B cell (primary cell): ENCODE results near the gene TTC38. TPM values are rescaled to one million over a fixed set of nuclear protein-coding genes. Genes with fewer than 3 reads are reported as not detected.

Experiments used
- ATAC-seq: fragments of 200-7000 bp; cut with Tn5 transposase; one replicate; pipeline ENCODE4 v1.10.0; 2021; ENCODE audit warnings: low read depth, mild to moderate bottlenecking, moderate number of reproducible peaks, moderate library complexity
- CTCF ChIA-PET: fragments of 350-600 bp; sonication (Branson Sonifier 250); formaldehyde crosslinking; loops from one replicate; lab custom pipeline; 2021; ENCODE audit warnings: antibody characterized with exemption, inconsistent platforms; lab: Charles Lee
- POLR2A ChIA-PET: fragments of 350-600 bp; sonication (Branson Sonifier 250); formaldehyde crosslinking; loops from one replicate; lab custom pipeline; 2021; ENCODE audit warnings: antibody characterized with exemption; lab: Charles Lee
- DNase-seq: peaks from one replicate; pipeline ENCODE4 v3.0.0; 2013
- H2AFZ ChIP-seq: 2 replicates; pipeline ENCODE4 v1.6.1; 2012; ENCODE audit warnings: mild to moderate bottlenecking, low read depth, low read length; ENCODE audit not compliant: insufficient read depth, poor library complexity, severe bottlenecking
- H3K27ac ChIP-seq, 2 donors: 1 replicate in 1 of 2; 2 replicates in 1 of 2; pipeline ENCODE4 v1.5.1; 2012 to 2013; ENCODE audit warnings: low read length in 2 of 2, mild to moderate bottlenecking in 2 of 2, moderate library complexity in 1 of 2
- H3K27me3 ChIP-seq, 4 experiments: fragments of 200-600 bp in 1 of 4; sonication (generic) in 1 of 4; replicated peaks in 1 of 4; 1 replicate in 2 of 4; 2 replicates in 2 of 4; pipeline versions ENCODE4 v1.6.1 to v1.7.0; 2013 to 2016; ENCODE audit warnings: low read length in 3 of 4, mild to moderate bottlenecking in 2 of 4, mixed read lengths in 1 of 4, moderate library complexity in 1 of 4; ENCODE audit not compliant: insufficient read depth in 4 of 4, control insufficient read depth in 3 of 4; ENCODE audit errors: control extremely low read depth in 1 of 4
- H3K36me3 ChIP-seq, 2 experiments: replicated peaks in 1 of 2; 1 replicate in 1 of 2; 2 replicates in 1 of 2; pipeline versions ENCODE4 v1.6.1 to v1.7.1; 2013; ENCODE audit warnings: low read length in 1 of 2; ENCODE audit not compliant: insufficient read depth in 2 of 2, control insufficient read depth in 1 of 2; ENCODE audit errors: control extremely low read depth in 1 of 2, extremely low read depth in 1 of 2
- H3K4me1 ChIP-seq, 2 donors: fragments of 200-600 bp in 1 of 2; sonication (generic) in 1 of 2; 1 replicate in 1 of 2; 2 replicates in 1 of 2; pipeline versions ENCODE4 v1.5.1 to v1.6.1; 2013 to 2017; ENCODE audit warnings: low read length in 2 of 2; ENCODE audit not compliant: control insufficient read depth in 2 of 2, insufficient read depth in 2 of 2
- H3K4me2 ChIP-seq: replicated peaks from 2 replicates; pipeline ENCODE3; 2012; ENCODE audit warnings: mild to moderate bottlenecking, low read depth, low read length; ENCODE audit not compliant: poor library complexity, severe bottlenecking
- H3K4me3 ChIP-seq, 5 experiments: fragments of 200-600 bp in 1 of 5; sonication (generic) in 1 of 5; 1 replicate in 3 of 5; 2 replicates in 2 of 5; pipeline versions ENCODE4 v1.5.1 to v1.7.0; 2011 to 2016; ENCODE audit warnings: low read length in 4 of 5, mild to moderate bottlenecking in 4 of 5, low read depth in 2 of 5, control low read depth in 1 of 5, moderate library complexity in 1 of 5; ENCODE audit not compliant: insufficient read depth in 1 of 5; ENCODE audit errors: control extremely low read depth in 1 of 5, extremely low read depth in 1 of 5
- H3K79me2 ChIP-seq: fragments of 200-600 bp; sonication (generic); one replicate; pipeline ENCODE4 v1.6.0; 2016; ENCODE audit warnings: low read length; ENCODE audit not compliant: control insufficient read depth, insufficient read depth
- H3K9ac ChIP-seq: fragments of 200-600 bp; sonication (generic); 2 replicates; pipeline ENCODE4 v1.6.1; 2017; ENCODE audit warnings: mild to moderate bottlenecking, low read length, moderate library complexity
- H3K9me3 ChIP-seq, 3 donors: one replicate each; pipeline versions ENCODE4 v1.6.1 to v1.7.1; 2013; ENCODE audit warnings: low read length in 2 of 3; ENCODE audit not compliant: control insufficient read depth in 2 of 3, insufficient read depth in 1 of 3; ENCODE audit errors: control extremely low read depth in 1 of 3
- H4K20me1 ChIP-seq: 2 replicates; pipeline ENCODE4 v1.6.0; 2012; ENCODE audit warnings: mild to moderate bottlenecking, low read length; ENCODE audit not compliant: insufficient read depth, control insufficient read depth, poor library complexity, severe bottlenecking
- H3K27ac Mint-ChIP-seq: one replicate; pipeline ENCODE4 v1.8.0; 2021; ENCODE audit warnings: mixed read lengths
- H3K27me3 Mint-ChIP-seq: one replicate; pipeline ENCODE4 v1.8.0; 2021; ENCODE audit warnings: mixed read lengths
- H3K4me1 Mint-ChIP-seq: one replicate; pipeline ENCODE4 v1.8.0; 2021; ENCODE audit warnings: mixed read lengths
- H3K4me3 Mint-ChIP-seq: one replicate; pipeline ENCODE4 v1.8.0; 2021; ENCODE audit warnings: mixed read lengths
- H3K9me3 Mint-ChIP-seq: one replicate; pipeline ENCODE4 v1.8.0; 2022; ENCODE audit warnings: mixed read lengths; ENCODE audit not compliant: insufficient read depth
- CTCF ChIP-seq: fragments of 200-600 bp; IDR thresholded peaks from one replicate; pipeline ENCODE4 v1.8.0; 2022; ENCODE audit warnings: antibody characterized with exemption, mild to moderate bottlenecking
- EZH2 ChIP-seq: IDR thresholded peaks from 2 replicates; pipeline ENCODE4 v1.6.1; 2012; ENCODE audit warnings: borderline replicate concordance, low read depth, mild to moderate bottlenecking, moderate library complexity, low read length; ENCODE audit not compliant: insufficient read depth, poor library complexity, severe bottlenecking
- WGBS: methylation state at CpG from one replicate; pipeline ENCODE4 v1.1.5; 2013; ENCODE audit warnings: missing lambda C conversion rate; ENCODE audit not compliant: insufficient coverage; 5-methylcytosine and 5-hydroxymethylcytosine counted together
- intact Hi-C: fragments of 100-400 bp; cut with micrococcal nuclease; formaldehyde crosslinking; loops from one replicate; pipeline ENCODE4 v1.10.0; 2022
- polyA plus RNA-seq: library from polyadenylated mRNA; depleted of rRNA; stranded (reverse); fragments of >200 nt; gene quantifications from 2 replicates; pipeline ENCODE4 v1.2.3, GENCODE V29; 2012
- total RNA-seq, 2 donors: library from RNA; stranded (reverse); fragments of 120-200 nt in 1 of 2; gene quantifications; 1 replicate in 1 of 2; 2 replicates in 1 of 2; pipeline versions ENCODE4 v1.2.3 to v1.2.4, GENCODE V29; 2013 to 2022

Gene TTC38
- total and polyA plus RNA-seq, 2 donors (not counting 1 experiment from before 2014, with no cell fraction given), result 10.8 to 13.3 TPM

- DNase-seq (no peak), ATAC-seq (no peak)
- no peak for TF ChIP-seq EZH2
- no peak for TF ChIP-seq CTCF
- Histone ChIP-seq H3K79me2 (no peaks in the 10 kb centered on the region), H3K27ac (no peak overlapping the region), H2AFZ (no peak overlapping the region), H3K36me3 (peaks cover 0 to 6% of the 10 kb centered on the region in 2 experiments), H3K9ac (no peak overlapping the region), H3K4me1 (peaks cover 18 to 23% of the 10 kb centered on the region in 2 donors), H3K27me3 (no peaks in the 10 kb centered on the region), H3K4me2 (no peak overlapping the region), H3K4me3 (no peak overlapping the region), H4K20me1 (no peaks in the 10 kb centered on the region), H3K9me3 (no peaks in the 10 kb centered on the region)
- H3K4me3 Mint-ChIP-seq, result no peak overlapping the region
- intact Hi-C loops, result no loop called here
- 97% methylated on average over 11 of the region's 12 CpGs for WGBS
- no peaks in the 10 kb centered on the region for H3K27me3 Mint-ChIP-seq
- POLR2A ChIA-PET, result no interaction called here
- CTCF ChIA-PET, result no interaction called here
- H3K4me1 Mint-ChIP-seq, result peaks cover 21% of the 10 kb centered on the region
- H3K27ac Mint-ChIP-seq, result no peak overlapping the region
- no peaks in the 10 kb centered on the region for H3K9me3 Mint-ChIP-seq
Observed at GRCh38 chr22:46237453-46238124, 30.2 kb upstream of the TTC38 start.

- POLR2A ChIA-PET, result no interaction called here
- Histone ChIP-seq H4K20me1 (no peaks in the 10 kb centered on the region), H3K27me3 (no peaks in the 10 kb centered on the region), H3K4me3 (no peak overlapping the region), H3K36me3 (peaks cover 0 to 6% of the 10 kb centered on the region in 2 experiments), H3K4me1 (peaks cover 18 to 23% of the 10 kb centered on the region in 2 donors), H3K27ac (no peak overlapping the region), H3K79me2 (no peaks in the 10 kb centered on the region), H3K4me2 (no peak overlapping the region), H2AFZ (no peak overlapping the region), H3K9ac (no peak overlapping the region), H3K9me3 (no peaks in the 10 kb centered on the region)
- Mint-ChIP-seq H3K4me3 (no peak overlapping the region), H3K4me1 (peaks cover 21% of the 10 kb centered on the region), H3K27ac (no peak overlapping the region), H3K9me3 (no peaks in the 10 kb centered on the region), H3K27me3 (no peaks in the 10 kb centered on the region)
- TF ChIP-seq EZH2, result no peak
- no peak for TF ChIP-seq CTCF
- intact Hi-C loops, result no loop called here
- no peak for ATAC-seq
- DNase-seq, result no peak
- 95% methylated on average over 16 of the region's 16 CpGs for WGBS
- CTCF ChIA-PET, result no interaction called here
Observed at GRCh38 chr22:46238541-46238940, 29.3 kb upstream of the TTC38 start.
